Measurements from ENCODE around the gene DSTYK. TPM values are rescaled to one million over a fixed set of nuclear protein-coding genes. Genes with fewer than 3 reads are reported as not detected.

DSTYK gene
- total and polyA plus RNA-seq, 9 donors = 8.8 to 20.0 (median 18.0) TPM

GRCh38 chr1:205239078-205239477, 27.6 kb upstream of the DSTYK start:
- intact Hi-C loops (cut with DNase I) = no loop called here
- no peaks in the 10 kb centered on the region for H3K36me3 ChIP-seq
- H3K27me3 ChIP-seq = no peaks in the 10 kb centered on the region
- H3K27ac ChIP-seq = no peak overlapping the region
- DNase-seq = peak in 2 of 5 donors; percentile 15 to 25
- TF ChIP-seq EP300 (IDR thresholded peaks at IDR 0.05) (no peak), POLR2A (IDR thresholded peaks at IDR 0.05) (no peak), CTCF (IDR thresholded peaks at IDR 0.05) (no peak)
- H3K4me1 ChIP-seq (ENCODE audit: insufficient read depth) = peaks cover 20% of the 10 kb centered on the region
- no peaks in the 10 kb centered on the region for H3K9me3 ChIP-seq
- no peak overlapping the region for H3K4me3 ChIP-seq
- 40 to 68% (median 57%) methylated on average over 3 of the region's 3 CpGs for WGBS, 3 donors

- no peak overlapping the region for H3K27ac ChIP-seq
- WGBS, 3 donors = 82 to 92% (median 87%) methylated on average over 12 of the region's 12 CpGs
- no peaks in the 10 kb centered on the region for H3K9me3 ChIP-seq
- TF ChIP-seq EP300 (IDR thresholded peaks at IDR 0.05) = no peak
- TF ChIP-seq POLR2A (IDR thresholded peaks at IDR 0.05) = no peak
- TF ChIP-seq CTCF (IDR thresholded peaks at IDR 0.05) = no peak
- H3K4me3 ChIP-seq = no peak overlapping the region
- H3K27me3 ChIP-seq = no peaks in the 10 kb centered on the region
- intact Hi-C loops (cut with DNase I) = no loop called here
- no peak for DNase-seq
- peaks cover 20% of the 10 kb centered on the region for H3K4me1 ChIP-seq (ENCODE audit: insufficient read depth)
- no peaks in the 10 kb centered on the region for H3K36me3 ChIP-seq
Observed at GRCh38 chr1:205237526-205238484, 26.3 kb upstream of the DSTYK start.

- Histone ChIP-seq H3K27me3 (no peaks in the 10 kb centered on the region), H3K4me3 (no peak overlapping the region), H3K36me3 (no peaks in the 10 kb centered on the region), H3K9me3 (no peaks in the 10 kb centered on the region), H3K27ac (no peak overlapping the region), H3K4me1 (ENCODE audit: insufficient read depth) (peaks cover 18% of the 10 kb centered on the region)
- 88 to 93% (median 89%) methylated on average over 4 of the region's 4 CpGs for WGBS, 3 donors
- intact Hi-C loops (cut with DNase I) = no loop called here
- DNase-seq = no peak
- TF ChIP-seq POLR2A (IDR thresholded peaks at IDR 0.05) (no peak), EP300 (IDR thresholded peaks at IDR 0.05) (no peak), CTCF (IDR thresholded peaks at IDR 0.05) (no peak)
Observed at GRCh38 chr1:205236951-205237475, 25.5 kb upstream of the DSTYK start.

GRCh38 chr1:205236526-205236925, 25.0 kb upstream of the DSTYK start:
- DNase-seq = no peak
- H3K27me3 ChIP-seq = no peaks in the 10 kb centered on the region
- no peak overlapping the region for H3K4me3 ChIP-seq
- no peaks in the 10 kb centered on the region for H3K36me3 ChIP-seq
- intact Hi-C loops (cut with DNase I) = no loop called here
- 96 to 97% (median 97%) methylated on average over 8 of the region's 8 CpGs for WGBS, 3 donors
- no peaks in the 10 kb centered on the region for H3K9me3 ChIP-seq
- no peak overlapping the region for H3K27ac ChIP-seq
- peaks cover 18% of the 10 kb centered on the region for H3K4me1 ChIP-seq (ENCODE audit: insufficient read depth)
- TF ChIP-seq EP300 (IDR thresholded peaks at IDR 0.05) (no peak), CTCF (IDR thresholded peaks at IDR 0.05) (no peak), POLR2A (IDR thresholded peaks at IDR 0.05) (no peak)
